Aorta (tissue), 5 donors: ENCODE results near the gene NAPB. TPM values are rescaled to one million over a fixed set of nuclear protein-coding genes. Genes with fewer than 3 reads are reported as not detected.

Source experiments
- ATAC-seq: fragments of 200-7000 bp; cut with Tn5 transposase; one replicate; pipeline ENCODE4 v1.9.1; 2022; ENCODE audit warnings: moderate library complexity; ENCODE audit not compliant: low FRiP score
- DNase-seq, 2 donors: peaks; one replicate each; pipeline ENCODE4 v3.0.0-alpha.2; 2020
- H3K27ac ChIP-seq, 2 donors: one replicate each; pipeline ENCODE4 v1.5.1; 2013; ENCODE audit warnings: low read length in 2 of 2, mild to moderate bottlenecking in 2 of 2, moderate library complexity in 2 of 2, control low read depth in 1 of 2, inconsistent platforms in 1 of 2, low read depth in 1 of 2
- H3K27me3 ChIP-seq, 2 donors: one replicate each; pipeline ENCODE4 v1.6.1; 2013; ENCODE audit warnings: control low read depth in 1 of 2, low read length in 1 of 2, mild to moderate bottlenecking in 1 of 2, moderate library complexity in 1 of 2; ENCODE audit not compliant: insufficient read depth in 2 of 2, control insufficient read depth in 1 of 2
- H3K36me3 ChIP-seq, 2 donors: one replicate each; pipeline ENCODE4 v1.6.1; 2013; ENCODE audit warnings: control low read depth in 1 of 2, low read length in 1 of 2, mild to moderate bottlenecking in 1 of 2; ENCODE audit not compliant: insufficient read depth in 2 of 2, control insufficient read depth in 1 of 2
- H3K4me1 ChIP-seq, 2 donors: one replicate each; pipeline ENCODE4 v1.6.1; 2013; ENCODE audit warnings: low read length in 2 of 2, control low read depth in 1 of 2, mild to moderate bottlenecking in 1 of 2, moderate library complexity in 1 of 2; ENCODE audit not compliant: insufficient read depth in 2 of 2, control insufficient read depth in 1 of 2
- H3K4me3 ChIP-seq, 2 donors: one replicate each; pipeline ENCODE4 v1.5.1; 2013; ENCODE audit warnings: low read length in 2 of 2, control low read depth in 1 of 2, mild to moderate bottlenecking in 1 of 2
- H3K9me3 ChIP-seq: one replicate; pipeline ENCODE4 v1.6.1; 2013; ENCODE audit warnings: mild to moderate bottlenecking, low read length; ENCODE audit not compliant: control insufficient read depth
- WGBS, 2 donors: extraction: QIAGEN DNeasy Blood & Tissue Kit; methylation state at CpG; one replicate each; pipeline ENCODE4 v1.1.7; 2013; 5-methylcytosine and 5-hydroxymethylcytosine counted together
- intact Hi-C, 2 donors: fragments of 100-400 bp; cut with DNase I; formaldehyde crosslinking; loops; one replicate each; pipeline versions ENCODE4 v1.14.2 to v1.15.0; 2022
- polyA plus RNA-seq, 2 donors: library from polyadenylated mRNA; stranded (reverse); fragments of 200-250 nt; gene quantifications; one replicate each; pipeline ENCODE4 v1.2.3, GENCODE V29; 2013
- total RNA-seq, 2 donors: library from RNA; stranded (reverse); fragmentation: NEBNext Ultra II Directional; extraction: Animal tissue kit (Norgen Biotek cat#: 25700); gene quantifications; one replicate each; pipeline ENCODE4 v1.2.1, GENCODE V29; 2021
- donor health status: healthy with polysubstance abuse.
- donor health status: Bipolar disorder and iron deficiency.
- donor health status: DM: no; HTN: no; CAD: no.
- donor health status: DM: no; HTN: no; CAD: no.
- donor health status: DM: yes; HTN: yes; CAD: no.

Gene NAPB
- total and polyA plus RNA-seq, 4 donors = 6.6 to 15.2 (median 10.2) TPM

DNA sequence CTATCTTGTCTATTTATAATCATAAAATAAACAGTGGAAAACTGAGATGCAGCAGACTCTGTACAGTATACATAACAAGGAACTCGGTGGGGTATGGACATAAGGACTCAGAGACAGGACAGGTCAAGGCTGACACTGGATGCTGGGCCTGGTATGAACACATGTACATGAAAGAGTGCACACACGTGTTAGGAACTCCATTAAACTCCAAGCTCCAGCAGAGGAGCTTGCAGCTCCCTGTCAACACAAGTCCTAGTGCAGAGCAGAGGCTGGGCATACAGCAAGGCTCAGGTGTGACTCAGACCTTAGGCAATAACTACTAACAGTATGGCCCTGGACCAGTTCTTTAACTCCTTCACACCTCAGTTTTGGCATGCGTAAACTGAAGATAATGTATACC lies 17.1 kb downstream of the NAPB start:
- 53 to 61% methylated on average over 3 of the region's 3 CpGs for WGBS, 2 donors

DNA sequence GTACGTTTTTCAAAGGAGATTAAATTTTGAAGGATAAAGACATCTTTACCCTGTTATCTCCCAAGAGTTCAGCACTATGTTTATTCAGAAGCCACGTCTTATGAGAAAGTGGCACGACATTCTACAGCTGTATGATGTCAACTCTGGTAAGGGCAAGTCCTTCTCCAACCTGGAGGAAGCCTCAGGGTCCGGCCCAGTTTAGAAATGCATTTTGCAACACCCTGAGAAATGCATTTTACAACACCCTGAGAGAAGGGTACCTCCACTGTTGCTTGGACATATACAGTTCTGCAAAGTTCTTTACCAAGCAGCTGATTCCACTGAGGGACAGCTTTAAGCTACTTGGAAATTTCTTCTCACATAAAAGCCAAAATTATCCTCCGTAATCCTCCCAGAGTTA lies 17.5 kb downstream of the NAPB start:
- intact Hi-C loops = no loop called here
- Histone ChIP-seq H3K27me3 (no peaks in the 10 kb centered on the region), H3K9me3 (no peaks in the 10 kb centered on the region), H3K4me3 (no peak overlapping the region), H3K36me3 (peaks cover 0 to 2% of the 10 kb centered on the region in 2 donors), H3K4me1 (peaks cover 0 to 2% of the 10 kb centered on the region in 2 donors), H3K27ac (no peak overlapping the region)
- DNase-seq (no peak), ATAC-seq (no peak)
- WGBS, 2 donors = 81% methylated on average over 5 of the region's 5 CpGs

More for the DNA sequence above, 17.1 kb downstream of the NAPB start:
- Histone ChIP-seq H3K4me3 (no peak overlapping the region), H3K4me1 (peaks cover 0 to 2% of the 10 kb centered on the region in 2 donors), H3K36me3 (peaks cover 0 to 2% of the 10 kb centered on the region in 2 donors), H3K9me3 (no peaks in the 10 kb centered on the region), H3K27ac (no peak overlapping the region), H3K27me3 (no peaks in the 10 kb centered on the region)
- ATAC-seq = no peak
- no peak for DNase-seq
- intact Hi-C loops = no loop called here

DNA sequence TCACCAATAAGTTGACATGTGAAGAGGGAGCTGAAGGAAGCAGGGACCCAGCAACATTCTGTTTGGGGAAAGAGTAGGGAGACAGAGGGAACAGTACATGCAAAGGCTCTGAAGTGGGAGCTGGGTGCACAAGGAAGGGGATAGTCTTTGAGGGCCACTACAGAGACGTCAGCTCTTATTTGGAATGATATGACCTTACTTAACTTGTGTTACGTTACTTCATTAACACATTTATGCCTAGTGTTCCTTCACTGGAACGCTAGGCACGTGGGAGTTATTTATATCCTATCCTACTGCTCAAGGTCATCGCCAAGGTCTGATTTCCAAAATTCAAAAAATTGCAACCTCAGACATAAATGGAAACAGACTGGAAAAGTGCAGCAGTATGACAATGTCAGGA lies 20.2 kb downstream of the NAPB start:
- intact Hi-C loops = no loop called here
- H3K4me1 ChIP-seq = peaks cover 0 to 2% of the 10 kb centered on the region in 2 donors
- 83 to 87% methylated on average over 5 of the region's 5 CpGs for WGBS, 2 donors
- H3K27ac ChIP-seq = no peak overlapping the region
- no peaks in the 10 kb centered on the region for H3K9me3 ChIP-seq
- DNase-seq = no peak
- H3K27me3 ChIP-seq = no peaks in the 10 kb centered on the region
- H3K4me3 ChIP-seq = no peak overlapping the region
- H3K36me3 ChIP-seq = peaks cover 0 to 2% of the 10 kb centered on the region in 2 donors
- ATAC-seq = no peak

DNA sequence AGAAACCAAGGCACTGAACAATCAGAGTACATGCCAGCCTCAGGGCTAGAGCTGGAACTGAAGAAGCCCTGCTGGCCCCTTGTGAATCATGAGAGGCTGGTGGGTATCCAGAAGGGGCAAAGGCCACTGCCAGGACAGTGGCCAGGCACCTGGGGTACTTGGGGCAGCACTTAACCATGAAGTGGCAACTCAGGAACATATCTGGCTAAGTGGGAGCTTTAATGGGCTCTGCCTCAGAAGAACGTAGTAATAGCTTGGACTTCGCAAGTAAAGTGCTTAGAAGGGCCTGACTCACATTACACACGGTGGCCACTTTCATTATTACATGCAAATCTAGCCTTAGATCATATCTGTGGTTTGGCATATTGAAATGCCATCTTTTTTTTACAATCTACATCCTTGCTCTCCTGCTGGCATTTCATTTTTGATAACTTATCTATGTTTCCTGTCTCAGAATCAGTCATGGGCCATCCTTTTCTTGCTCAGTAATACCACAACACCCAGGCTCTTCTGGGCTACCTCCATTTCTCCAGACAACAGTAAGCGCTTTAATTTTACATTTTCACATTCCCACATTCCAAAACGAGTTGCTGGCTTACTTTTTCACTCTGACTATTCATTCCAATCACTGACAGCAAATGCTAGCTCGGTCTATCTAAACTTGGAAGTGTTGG lies 21.6 kb downstream of the NAPB start:
- no peak for ATAC-seq
- Histone ChIP-seq H3K27ac (no peak overlapping the region), H3K4me1 (peaks cover 0 to 2% of the 10 kb centered on the region in 2 donors), H3K4me3 (no peak overlapping the region), H3K27me3 (no peaks in the 10 kb centered on the region), H3K36me3 (peaks cover 0 to 3% of the 10 kb centered on the region in 2 donors), H3K9me3 (no peaks in the 10 kb centered on the region)
- 72 to 75% methylated on average over 6 of the region's 6 CpGs for WGBS, 2 donors
- intact Hi-C loops = no loop called here
- DNase-seq = no peak

DNA sequence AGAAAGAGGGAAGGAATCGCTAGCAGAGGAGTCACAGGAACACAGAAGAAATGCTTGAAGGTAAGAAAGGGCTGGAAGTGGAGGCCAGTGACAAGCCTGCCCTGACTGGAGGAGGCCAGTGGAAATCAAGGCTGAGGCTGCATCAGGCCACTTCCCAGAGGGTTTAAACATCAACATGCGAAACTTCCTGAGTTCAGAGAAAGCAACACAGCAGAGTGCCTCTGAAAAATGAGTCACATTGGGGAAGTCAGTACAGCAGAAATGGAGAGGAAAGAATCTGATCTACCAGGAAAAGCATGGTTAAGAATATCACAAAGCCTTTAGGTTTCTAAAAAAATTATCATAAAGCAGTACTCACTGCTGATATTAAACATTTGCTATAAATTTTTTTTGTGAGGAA lies 23.3 kb downstream of the NAPB start:
- ATAC-seq (no peak), DNase-seq (no peak)
- intact Hi-C loops = no loop called here
- H3K9me3 ChIP-seq = no peaks in the 10 kb centered on the region
- no peak overlapping the region for H3K27ac ChIP-seq
- no peaks in the 10 kb centered on the region for H3K4me1 ChIP-seq
- no peaks in the 10 kb centered on the region for H3K27me3 ChIP-seq
- 76% methylated on average over 2 of the region's 2 CpGs for WGBS, 2 donors
- H3K4me3 ChIP-seq = no peak overlapping the region
- peaks cover 0 to 11% of the 10 kb centered on the region in 2 donors for H3K36me3 ChIP-seq

DNA sequence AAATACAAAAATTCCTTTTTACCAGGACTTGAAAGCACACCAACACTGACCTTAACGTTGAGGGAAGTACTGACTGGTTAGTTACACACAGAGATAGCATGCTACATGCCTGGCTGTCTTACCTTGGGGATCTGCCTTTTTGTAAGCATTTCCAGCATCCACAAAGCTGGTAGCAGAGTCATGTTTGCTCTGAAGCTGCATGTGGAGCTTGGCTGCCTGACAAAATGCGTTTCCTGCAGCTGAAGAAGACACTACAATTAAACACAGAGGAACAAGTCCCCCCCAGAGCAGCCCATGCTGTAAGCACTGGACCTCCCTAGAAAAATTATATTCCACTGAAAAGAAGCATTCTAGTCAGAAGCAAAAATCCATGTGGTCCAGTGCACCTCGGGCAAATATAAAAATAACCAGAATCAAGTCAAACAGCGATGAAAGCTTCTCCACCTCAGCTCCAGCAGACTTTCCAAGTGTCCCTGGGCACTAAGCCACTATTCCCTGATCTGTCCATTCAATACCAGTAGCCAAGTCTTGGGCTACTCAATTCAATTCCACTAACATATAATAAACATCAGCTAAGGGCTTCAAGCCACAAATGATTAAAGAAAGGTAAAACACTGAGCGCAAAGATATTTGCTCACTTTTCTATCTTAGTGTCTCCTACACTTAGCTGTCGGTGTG lies 24.2 kb downstream of the NAPB start:
- peaks cover 5 to 12% of the 10 kb centered on the region in 2 donors for H3K36me3 ChIP-seq
- WGBS, 2 donors = 70 to 73% methylated on average over 6 of the region's 6 CpGs
- intact Hi-C loops = no loop called here
- no peak for ATAC-seq
- no peaks in the 10 kb centered on the region for H3K27me3 ChIP-seq
- no peak overlapping the region for H3K4me3 ChIP-seq
- H3K9me3 ChIP-seq = no peaks in the 10 kb centered on the region
- DNase-seq = no peak
- no peak overlapping the region for H3K27ac ChIP-seq
- no peaks in the 10 kb centered on the region for H3K4me1 ChIP-seq

DNA sequence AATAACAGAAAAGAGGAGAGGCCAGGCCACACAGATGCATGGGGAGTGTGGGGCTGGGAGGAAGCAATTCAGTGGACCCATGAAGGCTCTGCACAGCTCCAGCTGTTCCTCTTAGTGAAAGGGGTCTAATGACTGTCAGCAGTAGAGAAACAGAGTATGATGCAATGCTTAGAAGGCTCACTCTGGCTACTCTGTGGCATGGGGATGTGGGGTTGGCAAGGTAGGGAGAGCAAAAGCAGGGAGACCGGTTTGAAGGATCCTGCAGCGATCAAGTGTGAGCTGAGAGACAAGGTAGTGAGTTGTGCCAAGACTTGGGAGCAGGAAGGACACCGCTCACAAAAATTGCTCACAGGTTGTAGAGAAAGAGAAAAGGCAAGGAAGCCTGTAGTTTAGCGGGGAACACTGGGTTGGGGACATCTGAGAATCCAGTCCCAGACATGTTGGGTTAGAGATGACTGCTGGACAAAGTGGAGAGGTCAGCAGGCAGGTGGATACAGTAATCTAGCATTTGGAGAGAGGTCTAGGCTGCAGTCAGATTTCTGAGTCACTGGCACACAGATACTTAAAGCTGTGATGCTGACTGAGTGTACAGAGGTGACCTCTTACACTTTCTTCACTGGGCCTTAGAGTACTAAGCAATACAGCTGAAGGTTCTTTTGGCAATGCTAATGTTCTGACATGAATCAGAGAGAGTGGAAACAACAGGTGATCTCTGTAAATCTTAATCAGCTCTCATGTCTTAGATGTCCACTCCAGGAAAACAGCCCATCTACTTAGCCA lies 27.1 kb downstream of the NAPB start:
- Histone ChIP-seq H3K27me3 (no peaks in the 10 kb centered on the region), H3K4me1 (no peaks in the 10 kb centered on the region), H3K27ac (no peak overlapping the region), H3K4me3 (no peak overlapping the region), H3K9me3 (no peaks in the 10 kb centered on the region), H3K36me3 (peaks cover 9 to 11% of the 10 kb centered on the region in 2 donors)
- no peak for DNase-seq
- no peak for ATAC-seq
- intact Hi-C loops = no loop called here
- WGBS, 2 donors = 98 to 100% methylated on average over 4 of the region's 4 CpGs

DNA sequence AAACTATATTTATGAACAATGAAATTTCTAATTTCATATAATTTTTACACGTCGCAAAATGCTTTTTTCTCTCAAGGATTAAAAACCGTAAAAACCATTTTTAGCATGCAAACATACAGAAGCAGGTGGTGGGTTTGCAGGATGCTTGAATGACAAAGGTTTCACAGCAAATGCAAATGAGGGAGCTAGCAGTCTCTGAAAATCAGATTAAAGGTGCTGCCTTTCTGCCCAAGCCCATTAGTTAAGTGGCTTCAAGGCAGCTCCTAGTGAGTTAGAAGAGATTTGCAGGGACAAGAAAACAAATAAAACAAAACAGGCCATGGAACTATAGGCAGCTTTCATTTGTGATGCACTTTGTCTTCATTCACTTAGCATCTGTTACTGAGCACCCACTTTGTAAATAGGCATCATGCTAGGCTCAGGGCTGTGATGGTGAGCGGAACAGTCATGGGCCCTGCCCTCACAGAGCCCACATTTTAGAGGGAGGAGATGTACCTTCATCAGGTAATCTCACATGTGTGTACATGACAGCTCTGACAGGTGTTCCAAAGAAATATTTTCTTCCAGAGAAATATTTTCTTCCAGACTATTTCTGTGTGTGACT lies 29.5 kb downstream of the NAPB start:
- intact Hi-C loops = no loop called here
- Histone ChIP-seq H3K9me3 (no peaks in the 10 kb centered on the region), H3K27me3 (no peaks in the 10 kb centered on the region), H3K4me1 (no peaks in the 10 kb centered on the region), H3K36me3 (peaks cover 11 to 15% of the 10 kb centered on the region in 2 donors), H3K4me3 (no peak overlapping the region), H3K27ac (no peak overlapping the region)
- WGBS, 2 donors = 88 to 91% methylated on average over 4 of the region's 4 CpGs
- no peak for DNase-seq
- no peak for ATAC-seq
